22Rv1 (cell line): Measurements from ENCODE around the gene ZYX.
"Not testable (repeated sequence)": the region's sequence is repeated elsewhere in the genome, so short reads cannot be mapped to it uniquely, and the experiment has no call there.

ENCODE experiments used
- CTCF ChIP-seq: fragments of 450-650 bp; IDR thresholded peaks from 2 replicates; pipeline ENCODE4 v1.5.1; 2017; ENCODE audit warnings: mild to moderate bottlenecking
- ZFX ChIP-seq: fragments of 450-650 bp; IDR thresholded peaks from 2 replicates; pipeline ENCODE4 v1.6.1; 2017; ENCODE audit warnings: antibody characterized with exemption, borderline replicate concordance

- not testable (repeated sequence) for TF ChIP-seq CTCF, ZFX
Observed at GRCh38 chr7:143392427-143392826, 11.3 kb downstream of the ZYX start.
